ENCODE data around the gene PDLIM4.

PDLIM4 gene

GRCh38 chr5:132313961-132314432, 56.5 kb downstream of the PDLIM4 start:
- no peak for DNase-seq

DNA sequence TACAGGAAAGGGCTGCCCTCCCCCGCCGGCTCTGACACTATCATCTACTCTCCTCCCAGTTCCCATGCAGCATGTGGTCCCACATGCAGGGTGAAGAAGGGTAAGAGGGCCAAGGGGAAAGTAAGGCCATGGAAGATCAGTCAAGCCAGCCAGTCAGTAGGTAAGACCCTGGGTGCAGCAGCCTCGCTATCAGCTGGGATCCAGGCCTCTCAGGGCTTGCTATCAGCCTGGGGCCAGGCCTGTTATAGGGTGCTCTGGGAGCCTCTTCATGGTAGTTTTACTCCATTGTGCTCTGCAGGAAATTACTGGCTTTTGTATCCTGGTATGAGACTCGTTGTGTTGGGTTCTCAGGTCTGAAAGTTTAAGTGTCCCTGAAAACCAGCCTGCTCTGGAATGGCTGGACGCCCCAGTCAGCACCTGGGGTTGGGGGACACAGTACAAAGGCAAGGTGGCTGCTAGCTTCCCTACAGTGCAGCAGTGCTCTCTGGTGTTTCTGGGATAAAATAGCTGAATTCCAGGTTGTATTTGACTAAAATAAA, 58.1 kb downstream of the PDLIM4 start:
- DNase-seq: no peak

DNA sequence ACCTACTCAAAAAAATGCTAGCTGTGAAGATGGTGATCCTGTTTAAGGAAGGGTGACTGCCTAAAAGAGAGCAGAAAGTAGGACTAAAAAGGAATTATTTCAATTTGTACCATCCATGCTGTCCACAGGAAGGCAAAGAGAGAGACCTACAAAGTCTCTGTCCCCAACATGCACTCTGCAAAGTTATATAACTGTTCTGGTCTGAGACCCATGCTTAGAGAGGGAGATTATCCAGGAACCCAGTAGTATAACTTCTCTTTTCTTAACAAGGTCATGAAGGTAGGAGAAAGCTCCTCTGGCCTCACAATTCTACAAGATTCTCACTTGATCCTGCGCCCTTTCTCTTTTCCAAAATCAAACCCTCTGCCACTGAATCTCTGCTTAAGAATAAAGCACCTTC, 62.5 kb downstream of the PDLIM4 start:
- DNase-seq: no peak

GRCh38 chr5:132321109-132321721, 63.7 kb downstream of the PDLIM4 start:
- DNase-seq: no peak

DNA sequence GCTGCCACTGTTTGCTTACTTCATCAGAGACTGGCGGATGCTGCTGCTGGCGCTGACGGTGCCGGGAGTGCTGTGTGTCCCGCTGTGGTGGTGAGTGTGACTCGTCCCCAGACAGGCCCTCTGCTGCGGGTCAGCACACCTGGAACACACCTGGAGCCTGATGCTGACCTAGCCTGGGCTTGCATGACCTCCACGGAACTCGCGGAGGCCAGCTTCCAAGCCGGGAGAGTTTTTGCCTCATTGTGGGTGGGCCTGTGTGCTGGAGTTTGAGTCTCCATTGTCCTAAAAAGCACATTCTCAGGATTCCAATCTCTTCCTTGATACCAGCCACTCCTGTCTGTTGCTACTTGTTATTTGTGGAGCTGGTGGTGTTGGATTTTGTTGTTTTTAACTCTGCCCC, 64.8 kb downstream of the PDLIM4 start:
- DNase-seq: no peak

Data from activated CD8-positive, alpha-beta memory T cell treated with anti-CD3 and anti-CD28 coated beads, Interleukin-2, amount 50 U/mL, for 48 hours (primary cell).